Left forelimb (tissue), 1 donor: ENCODE data around the gene PRSS37.

Experiments
- DNase-seq: peaks from one replicate; pipeline ENCODE4 v3.0.0-alpha.2; 2018; ENCODE audit warnings: low spot score

Gene PRSS37

GRCh38 chr7:141788296-141788695 is 53.0 kb downstream of the PRSS37 start:
- no peak for DNase-seq
